GM12801 (cell line): ENCODE data around the gene L1CAM.

Experiments used
- TF ChIP-seq, protein P1 (sequence below): IDR thresholded peaks from one replicate; pipeline ENCODE4 v1.5.1; 2011; ENCODE audit warnings: control low read depth; ENCODE audit not compliant: insufficient read length; ENCODE audit errors: extremely low read depth

L1CAM gene

DNA sequence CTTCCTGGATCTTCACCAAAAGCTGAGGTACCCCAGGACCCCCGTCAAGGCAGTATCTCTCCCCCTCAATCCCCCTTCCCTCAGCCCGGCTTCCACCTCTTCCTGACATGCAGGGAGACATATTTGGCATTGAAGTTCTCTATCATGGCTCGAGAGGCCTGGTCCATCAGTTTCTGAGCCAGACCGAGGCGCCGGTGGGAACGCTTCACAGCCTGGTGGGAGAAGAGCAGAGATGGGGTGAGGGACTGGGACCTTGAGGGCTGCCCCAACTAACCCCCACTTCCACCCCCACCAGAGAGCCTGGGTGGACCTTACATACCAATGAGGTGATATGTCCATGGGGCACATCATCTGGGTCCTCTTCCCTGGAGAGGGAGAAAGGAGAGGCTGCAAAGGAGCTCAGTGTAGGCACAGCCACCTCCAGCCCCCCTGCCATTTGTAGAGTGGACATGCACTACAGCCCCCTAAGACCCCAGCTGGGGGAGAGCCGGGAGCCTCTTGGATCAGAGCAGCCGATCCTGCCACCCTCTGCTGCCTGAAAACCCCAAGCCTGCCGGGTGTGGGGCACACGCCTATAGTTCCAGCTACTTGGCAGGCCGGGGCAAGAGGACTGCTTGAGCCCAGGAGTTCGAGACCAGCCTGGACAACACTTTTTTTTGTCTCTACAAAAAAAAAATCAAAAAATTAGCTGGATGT is 46.4 kb upstream of the L1CAM start:
- TF ChIP-seq, protein P1, sequence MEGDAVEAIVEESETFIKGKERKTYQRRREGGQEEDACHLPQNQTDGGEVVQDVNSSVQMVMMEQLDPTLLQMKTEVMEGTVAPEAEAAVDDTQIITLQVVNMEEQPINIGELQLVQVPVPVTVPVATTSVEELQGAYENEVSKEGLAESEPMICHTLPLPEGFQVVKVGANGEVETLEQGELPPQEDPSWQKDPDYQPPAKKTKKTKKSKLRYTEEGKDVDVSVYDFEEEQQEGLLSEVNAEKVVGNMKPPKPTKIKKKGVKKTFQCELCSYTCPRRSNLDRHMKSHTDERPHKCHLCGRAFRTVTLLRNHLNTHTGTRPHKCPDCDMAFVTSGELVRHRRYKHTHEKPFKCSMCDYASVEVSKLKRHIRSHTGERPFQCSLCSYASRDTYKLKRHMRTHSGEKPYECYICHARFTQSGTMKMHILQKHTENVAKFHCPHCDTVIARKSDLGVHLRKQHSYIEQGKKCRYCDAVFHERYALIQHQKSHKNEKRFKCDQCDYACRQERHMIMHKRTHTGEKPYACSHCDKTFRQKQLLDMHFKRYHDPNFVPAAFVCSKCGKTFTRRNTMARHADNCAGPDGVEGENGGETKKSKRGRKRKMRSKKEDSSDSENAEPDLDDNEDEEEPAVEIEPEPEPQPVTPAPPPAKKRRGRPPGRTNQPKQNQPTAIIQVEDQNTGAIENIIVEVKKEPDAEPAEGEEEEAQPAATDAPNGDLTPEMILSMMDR = no peak

DNA sequence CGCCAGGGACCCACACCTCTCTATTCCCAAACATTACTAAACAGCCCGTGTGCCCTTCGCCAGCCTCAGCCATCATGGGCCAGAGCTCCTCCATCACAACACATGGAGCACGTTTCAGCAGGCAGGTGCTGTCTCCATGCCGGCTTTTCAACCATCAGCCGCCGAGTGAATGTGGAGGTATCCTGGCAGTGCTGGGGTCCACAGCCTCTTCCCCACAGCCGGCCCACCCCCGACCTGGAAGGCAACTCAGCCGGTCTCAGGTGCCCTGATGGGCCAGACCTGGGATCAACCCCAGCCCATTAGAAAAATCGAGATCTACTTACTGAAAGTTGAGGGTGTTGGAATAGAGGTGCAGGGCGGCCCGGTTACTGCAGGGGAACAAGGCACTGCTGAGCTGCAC is 45.8 kb upstream of the L1CAM start:
- TF ChIP-seq, protein P1 = no peak

DNA sequence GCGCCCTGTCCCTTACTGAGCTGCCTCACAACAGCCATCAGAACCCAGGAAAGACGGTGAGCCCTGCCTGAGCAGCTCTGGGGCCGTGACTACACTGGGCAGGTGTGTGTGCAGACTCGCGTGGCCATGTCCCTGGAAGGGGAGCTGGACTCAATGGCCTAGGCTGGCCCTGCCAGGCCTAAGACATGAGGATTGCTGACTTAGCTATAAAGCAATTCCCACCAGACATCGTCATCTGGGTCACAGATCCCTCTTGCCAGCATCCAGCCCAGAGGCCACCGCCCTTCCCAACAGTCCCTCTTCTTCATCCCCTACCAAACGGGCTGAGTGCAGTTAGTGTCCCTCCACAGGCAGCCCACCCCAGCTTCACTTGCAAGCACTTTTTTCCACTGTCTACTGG is 45.2 kb upstream of the L1CAM start:
- TF ChIP-seq, protein P1 = no peak

DNA sequence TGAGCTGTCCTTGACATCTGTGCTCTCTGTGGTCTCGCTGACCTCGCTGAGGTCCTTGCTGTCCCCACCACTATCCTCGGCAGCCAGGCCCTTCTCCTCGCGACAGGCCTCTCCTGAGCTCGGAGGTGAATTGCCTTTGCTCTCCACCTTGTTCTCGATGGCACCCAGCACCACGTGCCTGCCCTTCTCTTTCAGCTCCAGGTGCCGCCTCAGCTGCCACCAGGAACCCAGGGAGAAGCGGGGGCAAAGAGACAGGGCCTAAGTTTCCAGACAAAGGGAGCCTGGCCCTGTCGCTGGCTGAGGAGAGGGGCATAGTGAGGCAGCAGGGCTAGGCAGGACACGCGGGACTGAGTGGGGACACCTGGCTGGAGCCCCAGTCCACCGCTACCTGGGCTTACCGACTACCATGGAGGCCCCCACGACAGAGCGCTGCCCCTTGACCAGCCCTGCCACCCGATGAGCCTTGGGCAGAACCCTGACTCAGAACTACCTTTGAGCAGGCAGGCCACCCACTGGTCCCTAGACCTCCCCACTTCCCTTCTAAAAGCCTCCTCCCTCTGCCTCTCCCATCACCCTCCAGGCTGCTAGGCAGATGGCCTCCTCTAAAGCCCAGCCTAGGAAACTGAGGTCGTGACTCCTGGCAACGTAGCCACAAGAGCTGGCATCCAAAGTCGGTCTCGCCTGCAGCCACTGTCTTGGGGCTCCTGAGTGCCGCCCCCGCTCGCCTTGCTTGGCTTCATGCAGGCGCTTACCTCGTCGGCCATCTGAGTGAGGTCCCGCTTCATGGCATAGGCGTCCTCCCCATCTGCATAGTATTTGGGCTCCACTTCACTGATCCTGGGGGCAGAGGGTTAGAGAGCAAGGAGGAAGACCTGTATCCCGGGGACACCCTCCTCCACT is 44.3 kb upstream of the L1CAM start:
- TF ChIP-seq, protein P1 = no peak

DNA sequence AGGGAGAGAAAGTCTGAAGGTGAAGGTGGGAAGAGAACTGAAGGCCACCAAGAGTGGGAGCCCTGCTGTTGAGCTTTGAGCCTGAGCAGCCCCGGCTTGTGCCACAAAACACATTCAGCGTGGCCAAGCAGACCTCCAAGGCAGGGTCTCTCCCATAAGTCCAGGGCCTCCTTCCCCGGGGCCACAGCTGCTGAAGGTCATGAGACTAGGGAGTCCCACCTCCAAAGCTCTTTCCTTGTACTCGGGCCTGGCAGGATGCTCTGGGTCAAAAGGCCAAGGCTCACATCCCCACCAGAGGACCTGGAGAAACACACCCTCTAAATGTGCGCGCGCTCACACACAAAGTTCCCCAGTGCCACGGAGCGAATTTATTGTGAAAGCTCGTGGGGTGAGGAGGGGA is 43.6 kb upstream of the L1CAM start:
- TF ChIP-seq, protein P1 = no peak

DNA sequence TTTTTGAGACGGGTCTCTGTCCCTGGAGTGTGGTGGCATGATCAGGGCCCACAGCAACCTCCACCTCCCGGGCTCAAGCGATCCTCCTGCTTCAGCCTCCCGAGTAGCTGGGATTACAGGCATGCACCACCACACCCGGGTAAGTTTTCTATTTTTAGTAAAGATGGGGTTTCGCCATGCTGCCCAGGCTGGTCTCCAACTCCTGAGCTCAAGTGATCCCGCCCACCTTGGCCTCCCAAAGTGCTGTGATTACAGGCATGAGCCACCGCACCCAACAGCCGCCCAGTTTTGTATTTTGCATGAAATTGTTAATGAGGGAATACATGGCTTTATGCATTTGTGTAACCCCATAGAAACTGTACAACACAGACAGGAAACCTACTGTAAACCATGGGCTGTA is 42.9 kb upstream of the L1CAM start:
- TF ChIP-seq, protein P1 = no peak

DNA sequence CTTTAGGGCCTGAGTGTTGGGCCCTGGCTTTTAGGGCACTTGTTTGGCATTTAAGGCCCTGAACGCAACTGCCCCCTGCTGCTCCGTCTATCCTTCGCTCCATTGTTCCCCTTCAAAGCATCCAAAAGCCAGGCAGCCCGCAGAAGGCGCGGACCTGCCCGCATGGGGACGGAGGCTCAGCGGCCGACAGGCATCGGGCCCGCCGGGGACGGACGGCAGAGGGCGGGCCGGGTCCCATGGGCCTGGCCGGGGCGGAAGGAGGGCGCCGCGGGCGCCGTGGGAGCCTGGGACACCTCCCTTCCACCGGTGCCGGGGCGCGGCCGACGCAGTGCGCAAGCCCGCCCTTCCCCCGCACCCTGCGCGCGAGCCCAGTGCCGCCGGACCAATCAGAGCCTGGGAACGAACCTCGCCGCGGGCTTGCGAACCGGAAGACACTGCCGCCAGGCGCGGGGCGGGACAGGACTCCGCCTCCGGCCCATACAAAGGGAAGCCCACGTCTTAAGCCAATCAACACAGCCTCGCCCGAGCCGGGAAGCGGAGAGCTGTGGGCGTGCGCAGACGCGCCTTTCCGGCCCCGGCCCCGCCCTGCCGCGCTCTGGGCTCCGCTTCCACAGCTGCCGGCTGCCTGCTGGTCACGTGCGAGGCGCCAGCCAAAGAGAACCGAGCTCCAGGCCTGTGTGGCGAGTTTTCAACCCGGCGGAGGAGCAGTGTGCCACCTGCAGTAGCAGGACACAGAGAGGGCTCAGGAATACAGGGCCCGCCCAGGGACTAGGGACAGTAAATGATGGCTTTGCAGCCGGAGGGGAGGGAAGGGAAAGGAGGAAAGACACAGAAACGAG is 42.2 kb upstream of the L1CAM start:
- TF ChIP-seq, protein P1 = no peak
